ENCODE measurements around the gene RAPGEF4.

The RAPGEF4 gene

GRCh38 chr2:172723286-172723685 is 12.4 kb upstream of the RAPGEF4 start:
- no peak overlapping the region for H3K27ac ChIP-seq
- no peak overlapping the region for H2AFZ ChIP-seq (ENCODE audit: low read depth)
- H3K4me2 ChIP-seq, result no peak overlapping the region
- H4K20me1 ChIP-seq (ENCODE audit: insufficient read depth), result no peaks in the 10 kb centered on the region
- no peaks in the 10 kb centered on the region for H3K4me1 ChIP-seq (ENCODE audit: low read depth, poor library complexity, severe bottlenecking)
- H3K36me3 ChIP-seq (ENCODE audit: insufficient read depth), result no peaks in the 10 kb centered on the region
- TF ChIP-seq, protein P1, sequence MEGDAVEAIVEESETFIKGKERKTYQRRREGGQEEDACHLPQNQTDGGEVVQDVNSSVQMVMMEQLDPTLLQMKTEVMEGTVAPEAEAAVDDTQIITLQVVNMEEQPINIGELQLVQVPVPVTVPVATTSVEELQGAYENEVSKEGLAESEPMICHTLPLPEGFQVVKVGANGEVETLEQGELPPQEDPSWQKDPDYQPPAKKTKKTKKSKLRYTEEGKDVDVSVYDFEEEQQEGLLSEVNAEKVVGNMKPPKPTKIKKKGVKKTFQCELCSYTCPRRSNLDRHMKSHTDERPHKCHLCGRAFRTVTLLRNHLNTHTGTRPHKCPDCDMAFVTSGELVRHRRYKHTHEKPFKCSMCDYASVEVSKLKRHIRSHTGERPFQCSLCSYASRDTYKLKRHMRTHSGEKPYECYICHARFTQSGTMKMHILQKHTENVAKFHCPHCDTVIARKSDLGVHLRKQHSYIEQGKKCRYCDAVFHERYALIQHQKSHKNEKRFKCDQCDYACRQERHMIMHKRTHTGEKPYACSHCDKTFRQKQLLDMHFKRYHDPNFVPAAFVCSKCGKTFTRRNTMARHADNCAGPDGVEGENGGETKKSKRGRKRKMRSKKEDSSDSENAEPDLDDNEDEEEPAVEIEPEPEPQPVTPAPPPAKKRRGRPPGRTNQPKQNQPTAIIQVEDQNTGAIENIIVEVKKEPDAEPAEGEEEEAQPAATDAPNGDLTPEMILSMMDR (conservative IDR thresholded peaks at IDR 0.05; ENCODE audit: low read depth, low read length), result no peak
- H3K79me2 ChIP-seq (ENCODE audit: insufficient read depth, low read depth), result no peaks in the 10 kb centered on the region
- no peak overlapping the region for H3K4me3 ChIP-seq (IDR thresholded peaks at IDR 0.05; ENCODE audit: insufficient read depth, low read depth, low read length)
- no peak overlapping the region for H3K9ac ChIP-seq
- H3K27me3 ChIP-seq (ENCODE audit: insufficient read depth, low read depth), result no peaks in the 10 kb centered on the region

DNA sequence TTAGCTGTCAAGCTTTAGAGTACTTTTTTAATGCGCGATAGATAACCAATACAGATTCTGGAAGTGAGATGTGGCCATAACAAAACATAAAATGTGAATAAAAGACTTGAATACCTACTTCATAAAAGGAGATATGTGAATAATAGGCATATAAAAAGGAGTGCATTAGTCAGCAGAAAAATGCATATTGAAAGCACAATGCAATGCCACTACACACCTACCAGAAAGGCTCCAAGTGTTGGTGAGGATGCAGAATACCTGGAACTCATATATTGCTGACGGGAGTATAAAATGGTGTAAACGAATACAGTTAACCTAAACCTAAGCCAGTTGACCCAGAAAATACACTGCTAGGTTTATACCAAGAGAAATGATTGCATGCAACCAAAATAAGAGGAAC is 10.9 kb upstream of the RAPGEF4 start:
- H3K4me1 ChIP-seq (ENCODE audit: low read depth, poor library complexity, severe bottlenecking), result no peaks in the 10 kb centered on the region
- H3K4me2 ChIP-seq, result no peak overlapping the region
- H3K27me3 ChIP-seq (ENCODE audit: insufficient read depth, low read depth), result no peaks in the 10 kb centered on the region
- TF ChIP-seq, protein P1 (conservative IDR thresholded peaks at IDR 0.05; ENCODE audit: low read depth, low read length), result no peak
- H3K4me3 ChIP-seq (IDR thresholded peaks at IDR 0.05; ENCODE audit: insufficient read depth, low read depth, low read length), result no peak overlapping the region
- H3K79me2 ChIP-seq (ENCODE audit: insufficient read depth, low read depth), result no peaks in the 10 kb centered on the region
- H3K27ac ChIP-seq, result no peak overlapping the region
- no peak overlapping the region for H3K9ac ChIP-seq
- H3K36me3 ChIP-seq (ENCODE audit: insufficient read depth), result no peaks in the 10 kb centered on the region
- H4K20me1 ChIP-seq (ENCODE audit: insufficient read depth), result no peaks in the 10 kb centered on the region
- H2AFZ ChIP-seq (ENCODE audit: low read depth), result no peak overlapping the region

GRCh38 chr2:172725284-172725683 is 10.4 kb upstream of the RAPGEF4 start:
- Histone ChIP-seq H3K36me3 (ENCODE audit: insufficient read depth) (no peaks in the 10 kb centered on the region), H3K27ac (no peak overlapping the region), H3K4me3 (IDR thresholded peaks at IDR 0.05; ENCODE audit: insufficient read depth, low read depth, low read length) (no peak overlapping the region), H2AFZ (ENCODE audit: low read depth) (no peak overlapping the region), H3K27me3 (ENCODE audit: insufficient read depth, low read depth) (no peaks in the 10 kb centered on the region), H3K9ac (no peak overlapping the region), H3K4me1 (ENCODE audit: low read depth, poor library complexity, severe bottlenecking) (no peaks in the 10 kb centered on the region), H3K4me2 (no peak overlapping the region), H3K79me2 (ENCODE audit: insufficient read depth, low read depth) (no peaks in the 10 kb centered on the region), H4K20me1 (ENCODE audit: insufficient read depth) (no peaks in the 10 kb centered on the region)
- TF ChIP-seq, protein P1 (conservative IDR thresholded peaks at IDR 0.05; ENCODE audit: low read depth, low read length), result no peak

DNA sequence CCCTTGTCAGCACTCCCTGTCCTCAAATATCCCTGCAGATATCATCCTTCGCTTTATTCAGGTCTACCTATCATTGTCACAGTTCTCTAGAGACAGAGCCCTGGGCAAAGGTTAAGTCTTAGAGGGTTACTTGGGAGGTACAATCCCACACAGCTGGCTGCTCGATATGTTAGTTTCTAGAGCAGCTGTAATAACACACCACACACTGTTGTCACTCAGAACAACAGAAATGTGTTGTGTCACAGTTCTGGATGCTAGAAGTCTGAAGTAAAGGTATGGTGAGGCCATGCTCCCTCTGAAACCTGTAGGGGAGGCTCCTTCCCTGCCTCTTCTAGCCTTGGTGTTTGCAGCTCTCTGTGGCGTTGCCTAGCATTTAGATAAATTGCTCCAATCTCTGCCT is 9.9 kb upstream of the RAPGEF4 start:
- no peak overlapping the region for H3K27ac ChIP-seq
- H3K36me3 ChIP-seq (ENCODE audit: insufficient read depth), result no peaks in the 10 kb centered on the region
- no peaks in the 10 kb centered on the region for H4K20me1 ChIP-seq (ENCODE audit: insufficient read depth)
- no peaks in the 10 kb centered on the region for H3K27me3 ChIP-seq (ENCODE audit: insufficient read depth, low read depth)
- H3K9ac ChIP-seq, result no peak overlapping the region
- no peaks in the 10 kb centered on the region for H3K4me1 ChIP-seq (ENCODE audit: low read depth, poor library complexity, severe bottlenecking)
- H2AFZ ChIP-seq (ENCODE audit: low read depth), result no peak overlapping the region
- no peak overlapping the region for H3K4me2 ChIP-seq
- no peaks in the 10 kb centered on the region for H3K79me2 ChIP-seq (ENCODE audit: insufficient read depth, low read depth)
- no peak overlapping the region for H3K4me3 ChIP-seq (IDR thresholded peaks at IDR 0.05; ENCODE audit: insufficient read depth, low read depth, low read length)
- TF ChIP-seq, protein P1 (conservative IDR thresholded peaks at IDR 0.05; ENCODE audit: low read depth, low read length), result no peak

Measured in KMS-11 (cell line).